ENCODE data around the gene ALDH8A1.

DNA sequence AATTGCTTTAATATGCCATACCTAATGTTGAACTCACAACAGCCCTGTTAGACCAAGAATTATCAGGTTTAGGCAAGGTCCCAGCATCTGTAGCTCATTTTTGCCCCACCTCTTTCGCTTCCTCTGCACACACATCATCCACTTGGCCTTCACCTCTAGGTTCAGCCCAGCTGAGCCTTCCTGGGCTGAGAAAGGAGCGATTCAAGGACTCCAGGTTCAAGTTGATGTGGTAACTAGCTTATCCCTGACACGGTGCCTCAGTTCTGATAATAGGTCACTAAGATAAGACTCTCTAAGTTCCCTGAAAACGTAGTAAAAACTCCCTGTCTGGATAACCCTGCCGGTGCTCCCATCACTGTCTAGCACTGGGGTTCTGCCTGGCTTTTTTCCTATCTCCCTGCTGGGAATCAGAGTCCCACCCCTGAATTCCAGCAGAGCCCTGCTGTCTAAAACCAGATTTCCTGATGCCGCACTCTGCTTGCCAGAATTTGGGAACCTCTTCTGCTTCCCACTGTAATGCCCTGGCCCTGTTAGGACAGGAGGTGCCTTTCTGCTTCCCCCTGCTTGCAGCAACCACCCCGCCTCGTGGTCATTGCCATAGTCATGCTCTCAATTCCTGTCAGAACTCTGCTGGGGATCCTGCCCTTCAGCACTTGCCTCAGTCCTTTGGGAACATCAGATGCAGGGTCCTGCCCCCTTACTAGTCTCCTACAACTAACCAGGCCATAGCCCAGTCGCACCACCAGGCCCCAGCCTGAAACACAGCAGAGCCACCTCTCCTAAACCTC, 47.6 kb downstream of the ALDH8A1 start:
- no peak for TF ChIP-seq YY1 (IDR thresholded peaks at IDR 0.05; ENCODE audit: insufficient read depth, insufficient read length)
- no peak for TF ChIP-seq ZNF274 (IDR thresholded peaks at IDR 0.05; ENCODE audit: low read depth, low read length)
